Neuron (in vitro differentiated cells): ENCODE data around the gene DLD.
"Not testable (repeated sequence)": the region's sequence is repeated elsewhere in the genome, so short reads cannot be mapped to it uniquely, and the experiment has no call there.

Experiments
- H2AFZ ChIP-seq: one replicate; pipeline ENCODE4 v1.6.1; 2013; ENCODE audit warnings: low read depth, mild to moderate bottlenecking, inconsistent platforms, low read length, moderate library complexity
- H3K27me3 ChIP-seq: one replicate; pipeline ENCODE4 v1.6.1; 2013; ENCODE audit warnings: low read length; ENCODE audit not compliant: insufficient read depth
- H3K36me3 ChIP-seq: one replicate; pipeline ENCODE4 v1.6.1; 2013; ENCODE audit warnings: low read length; ENCODE audit not compliant: insufficient read depth
- H3K4me1 ChIP-seq: one replicate; pipeline ENCODE4 v1.6.1; 2013; ENCODE audit warnings: low read length; ENCODE audit not compliant: insufficient read depth
- H3K4me3 ChIP-seq: 2 replicates; pipeline ENCODE4 v1.5.1; 2013; ENCODE audit warnings: mild to moderate bottlenecking, low read length, moderate library complexity
- H3K9me3 ChIP-seq: one replicate; pipeline ENCODE4 v1.6.1; 2013; ENCODE audit warnings: low read length

Gene DLD, protein sequence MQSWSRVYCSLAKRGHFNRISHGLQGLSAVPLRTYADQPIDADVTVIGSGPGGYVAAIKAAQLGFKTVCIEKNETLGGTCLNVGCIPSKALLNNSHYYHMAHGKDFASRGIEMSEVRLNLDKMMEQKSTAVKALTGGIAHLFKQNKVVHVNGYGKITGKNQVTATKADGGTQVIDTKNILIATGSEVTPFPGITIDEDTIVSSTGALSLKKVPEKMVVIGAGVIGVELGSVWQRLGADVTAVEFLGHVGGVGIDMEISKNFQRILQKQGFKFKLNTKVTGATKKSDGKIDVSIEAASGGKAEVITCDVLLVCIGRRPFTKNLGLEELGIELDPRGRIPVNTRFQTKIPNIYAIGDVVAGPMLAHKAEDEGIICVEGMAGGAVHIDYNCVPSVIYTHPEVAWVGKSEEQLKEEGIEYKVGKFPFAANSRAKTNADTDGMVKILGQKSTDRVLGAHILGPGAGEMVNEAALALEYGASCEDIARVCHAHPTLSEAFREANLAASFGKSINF

DNA sequence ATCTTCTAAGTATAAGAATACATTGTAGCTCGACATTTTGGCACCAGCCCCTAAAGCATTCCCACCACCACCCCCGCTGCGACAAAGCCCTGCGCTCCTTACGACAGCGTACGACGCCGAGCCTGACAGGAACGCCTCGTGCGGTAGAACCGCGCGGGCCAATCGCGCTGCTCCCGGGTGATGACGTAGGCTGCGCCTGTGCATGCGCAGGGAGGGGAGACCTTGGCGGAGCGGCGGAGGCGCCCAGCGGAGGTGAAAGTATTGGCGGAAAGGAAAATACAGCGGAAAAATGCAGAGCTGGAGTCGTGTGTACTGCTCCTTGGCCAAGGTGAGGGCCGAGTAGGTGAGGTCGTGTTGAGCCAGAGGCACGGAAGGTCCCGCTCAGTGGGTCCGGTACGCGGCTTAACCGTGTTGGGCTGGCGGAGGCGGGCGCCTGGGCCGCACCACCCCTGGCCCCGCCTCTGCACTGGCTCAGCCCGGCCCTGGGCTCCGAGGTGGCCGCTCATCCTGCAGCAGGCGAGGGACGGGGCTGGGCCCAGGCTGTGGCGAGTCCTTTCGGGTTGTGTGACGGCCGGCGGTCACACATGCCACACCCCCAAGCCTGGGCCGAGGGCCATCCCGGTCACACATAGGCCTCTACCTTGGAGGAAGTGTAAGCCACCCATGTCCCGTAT is at the start of gene DLD:
Gene DLD, plus strand, starts transcription at position 222 of the 674 bp plus-strand sequence. Its CDS starts 68 bp downstream, at position 290.
- peaks cover 26% of the 10 kb centered on the region for H3K36me3 ChIP-seq
- H3K9me3 ChIP-seq = no peaks in the 10 kb centered on the region
- peak within 1 kb of the TSS; percentile 79 for H3K4me3 ChIP-seq
- H2AFZ ChIP-seq = peak within 1 kb of the TSS; percentile 92
- no peaks in the 10 kb centered on the region for H3K27me3 ChIP-seq
- H3K4me1 ChIP-seq = peaks cover 12% of the 10 kb centered on the region

- Histone ChIP-seq H3K9me3 (no peaks in the 10 kb centered on the region), H3K4me3 (no peak overlapping the region), H2AFZ (no peak overlapping the region), H3K36me3 (no peaks in the 10 kb centered on the region), H3K4me1 (no peaks in the 10 kb centered on the region), H3K27me3 (peaks cover 3% of the 10 kb centered on the region)
Measured at GRCh38 chr7:107842213-107842612, 48.8 kb upstream of the DLD start.

DNA sequence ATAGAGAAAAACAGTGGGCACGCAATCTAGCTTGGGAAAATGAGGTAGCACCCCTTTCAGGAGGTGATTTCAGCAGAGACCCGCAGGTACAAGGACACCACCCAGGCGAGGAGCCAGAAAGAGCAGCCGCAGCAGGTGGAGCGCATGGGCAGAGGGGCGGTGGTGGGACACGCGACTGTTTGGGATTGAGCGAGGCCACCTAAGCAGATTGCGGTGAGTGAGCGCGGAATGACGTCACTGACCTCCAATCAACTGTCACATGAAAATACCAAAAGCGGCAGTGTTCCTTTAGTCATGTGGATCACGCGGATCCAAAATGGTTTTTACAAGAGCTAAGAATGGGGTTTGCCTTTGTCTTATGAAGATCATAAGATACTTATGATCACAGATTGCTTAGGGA is 47.8 kb upstream of the DLD start:
- no peaks in the 10 kb centered on the region for H3K36me3 ChIP-seq
- H3K27me3 ChIP-seq = peaks cover 3% of the 10 kb centered on the region
- H3K9me3 ChIP-seq = no peaks in the 10 kb centered on the region
- no peak overlapping the region for H3K4me3 ChIP-seq
- H3K4me1 ChIP-seq = no peaks in the 10 kb centered on the region
- H2AFZ ChIP-seq = no peak overlapping the region

DNA sequence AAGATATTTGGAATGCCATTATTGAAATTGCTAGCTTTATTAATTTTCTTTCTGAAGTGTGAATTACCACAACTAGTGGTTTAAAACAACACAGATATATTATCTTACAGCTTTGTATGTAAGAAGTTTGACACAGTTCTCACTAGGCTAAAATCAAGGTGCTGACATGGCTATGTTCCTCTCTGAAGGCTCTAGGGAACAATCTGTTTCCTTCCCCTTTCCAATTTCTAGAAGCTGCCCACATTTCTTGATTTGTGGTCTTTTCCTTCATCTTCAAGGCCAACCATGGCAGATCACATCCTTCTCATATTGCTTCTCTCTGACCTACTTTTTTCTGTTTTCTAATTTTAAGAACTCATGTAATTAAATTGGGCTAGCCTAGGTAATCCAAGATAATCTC is 44.7 kb upstream of the DLD start:
- H3K4me3 ChIP-seq = no peak overlapping the region
- no peaks in the 10 kb centered on the region for H3K27me3 ChIP-seq
- H2AFZ ChIP-seq = no peak overlapping the region
- no peaks in the 10 kb centered on the region for H3K9me3 ChIP-seq
- no peaks in the 10 kb centered on the region for H3K36me3 ChIP-seq
- H3K4me1 ChIP-seq = no peaks in the 10 kb centered on the region

- Histone ChIP-seq H3K27me3 (no peaks in the 10 kb centered on the region), H3K9me3 (no peaks in the 10 kb centered on the region), H3K36me3 (no peaks in the 10 kb centered on the region), H3K4me3 (no peak overlapping the region), H3K4me1 (no peaks in the 10 kb centered on the region), H2AFZ (no peak overlapping the region)
Measured at GRCh38 chr7:107847168-107847835, 43.7 kb upstream of the DLD start.

- H2AFZ ChIP-seq, H3K36me3 ChIP-seq, H3K4me1 ChIP-seq, H3K4me3 ChIP-seq, H3K9me3 ChIP-seq, H3K27me3 ChIP-seq: not testable (repeated sequence)
Measured at GRCh38 chr7:107847836-107848175, 43.2 kb upstream of the DLD start.

GRCh38 chr7:107848211-107848610 is 42.8 kb upstream of the DLD start:
- H3K4me1 ChIP-seq, H3K36me3 ChIP-seq, H3K27me3 ChIP-seq, H3K4me3 ChIP-seq, H3K9me3 ChIP-seq, H2AFZ ChIP-seq: not testable (repeated sequence)

- Histone ChIP-seq H3K27me3 (no peaks in the 10 kb centered on the region), H2AFZ (no peak overlapping the region), H3K36me3 (no peaks in the 10 kb centered on the region), H3K9me3 (no peaks in the 10 kb centered on the region), H3K4me1 (no peaks in the 10 kb centered on the region), H3K4me3 (no peak overlapping the region)
Measured at GRCh38 chr7:107850216-107850615, 40.8 kb upstream of the DLD start.

- Histone ChIP-seq H2AFZ (no peak overlapping the region), H3K36me3 (no peaks in the 10 kb centered on the region), H3K27me3 (no peaks in the 10 kb centered on the region), H3K4me3 (no peak overlapping the region), H3K4me1 (no peaks in the 10 kb centered on the region), H3K9me3 (no peaks in the 10 kb centered on the region)
Measured at GRCh38 chr7:107850643-107851042, 40.3 kb upstream of the DLD start.

- H3K4me3 ChIP-seq = no peak overlapping the region
- peaks cover 3% of the 10 kb centered on the region for H3K27me3 ChIP-seq
- H2AFZ ChIP-seq = no peak overlapping the region
- H3K4me1 ChIP-seq = no peaks in the 10 kb centered on the region
- H3K9me3 ChIP-seq = no peaks in the 10 kb centered on the region
- no peaks in the 10 kb centered on the region for H3K36me3 ChIP-seq
Measured at GRCh38 chr7:107854454-107854853, 36.5 kb upstream of the DLD start.

DNA sequence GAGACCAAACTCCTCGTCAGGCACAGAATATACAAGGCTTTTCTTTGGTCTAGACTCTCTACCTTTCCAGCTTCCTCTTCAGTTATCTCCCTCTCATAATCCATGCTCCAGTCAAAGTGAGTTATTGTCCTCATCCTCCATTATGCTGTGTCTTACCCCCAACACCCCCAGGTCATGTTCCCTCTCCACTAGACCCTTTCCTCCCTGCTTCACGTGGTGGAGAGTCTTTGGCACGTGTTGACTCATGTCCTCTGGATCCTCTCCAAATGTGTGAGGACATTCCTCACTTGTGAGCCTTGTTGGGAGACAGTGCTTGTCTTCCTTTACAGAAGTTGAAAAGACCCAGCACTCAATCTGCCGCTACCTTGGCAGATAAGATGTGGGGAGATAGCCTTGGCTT is 36.0 kb upstream of the DLD start:
- Histone ChIP-seq H3K27me3 (peaks cover 3% of the 10 kb centered on the region), H3K36me3 (no peaks in the 10 kb centered on the region), H3K9me3 (no peaks in the 10 kb centered on the region), H3K4me1 (no peaks in the 10 kb centered on the region), H2AFZ (no peak overlapping the region), H3K4me3 (no peak overlapping the region)

GRCh38 chr7:107856806-107857540 is 34.0 kb upstream of the DLD start:
- Histone ChIP-seq H3K4me1 (no peaks in the 10 kb centered on the region), H3K27me3 (peaks cover 3% of the 10 kb centered on the region), H3K9me3 (no peaks in the 10 kb centered on the region), H2AFZ (no peak overlapping the region), H3K36me3 (no peaks in the 10 kb centered on the region), H3K4me3 (no peak overlapping the region)

DNA sequence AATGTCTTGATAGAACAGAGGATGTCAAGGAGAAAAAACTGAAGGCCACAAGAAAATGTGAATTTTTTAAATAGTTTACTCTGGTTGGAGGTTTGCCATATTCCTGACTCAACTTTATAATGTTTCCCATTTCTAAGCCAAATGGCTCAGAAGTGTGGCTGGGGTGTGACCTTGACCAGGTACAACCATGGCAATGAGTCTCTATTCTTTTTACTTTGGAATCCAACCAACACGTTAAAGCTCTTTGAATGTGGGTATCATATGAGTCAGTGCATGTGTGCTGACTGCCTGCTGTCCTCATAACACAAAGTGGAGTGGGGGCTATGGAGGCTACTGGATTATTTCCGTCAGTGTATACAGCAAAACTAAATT is 33.5 kb upstream of the DLD start:
- Histone ChIP-seq H3K4me1 (no peaks in the 10 kb centered on the region), H3K9me3 (no peaks in the 10 kb centered on the region), H3K27me3 (peaks cover 3% of the 10 kb centered on the region), H3K4me3 (no peak overlapping the region), H2AFZ (no peak overlapping the region), H3K36me3 (no peaks in the 10 kb centered on the region)
